EL (cell line): ENCODE results near the gene COL4A1.
A peak's percentile ranks its signal among the peaks of the same experiment; 100 is the strongest.

Experiments
- DNase-seq: peaks from one replicate; pipeline ENCODE4 v3.0.0-alpha.2; 2016

Gene COL4A1

GRCh38 chr13:110185696-110186095 is 121.3 kb downstream of the COL4A1 start:
- no peak for DNase-seq

- DNase-seq: no peak
Measured at GRCh38 chr13:110183910-110184309, 123.0 kb downstream of the COL4A1 start.

GRCh38 chr13:110182461-110182860 is 124.5 kb downstream of the COL4A1 start:
- DNase-seq: no peak

- no peak for DNase-seq
Measured at GRCh38 chr13:110182003-110182402, 125.0 kb downstream of the COL4A1 start.

- no peak for DNase-seq
Measured at GRCh38 chr13:110179857-110180147, 127.2 kb downstream of the COL4A1 start.

DNA sequence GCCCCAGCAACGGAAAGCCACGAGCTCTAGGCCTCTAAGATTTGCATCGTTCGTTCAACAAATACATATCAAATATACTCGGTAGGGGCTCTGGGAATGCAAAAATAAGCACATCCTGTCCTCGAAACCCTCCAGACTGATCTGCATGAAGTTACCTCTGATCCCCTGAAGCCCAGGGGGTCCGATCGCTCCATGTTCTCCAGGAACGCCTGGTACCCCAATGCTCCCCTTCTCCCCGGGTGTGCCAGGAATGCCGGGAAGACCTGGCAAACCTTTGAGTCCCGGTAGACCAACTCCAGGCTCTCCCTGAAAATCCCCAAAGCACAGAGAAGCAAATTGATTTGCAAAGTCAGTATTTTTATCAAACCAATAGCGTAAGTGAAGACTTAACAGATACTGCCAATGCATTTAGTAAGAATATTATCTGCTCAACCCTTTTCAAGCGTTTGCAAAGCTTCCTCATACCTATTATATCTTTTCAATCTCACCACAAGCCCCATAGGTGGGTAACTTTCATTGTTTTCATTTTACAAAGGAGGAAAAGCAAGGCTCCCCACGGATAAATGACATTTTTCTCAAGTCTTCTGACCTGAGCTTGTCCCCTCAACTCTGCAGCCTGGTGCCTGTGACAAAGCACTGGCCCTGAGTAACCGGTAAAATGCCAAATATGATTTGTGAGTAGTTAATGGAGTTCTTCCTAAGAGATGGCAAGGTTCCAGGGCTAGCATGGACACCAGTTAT is 127.7 kb downstream of the COL4A1 start:
- DNase-seq: no peak

- DNase-seq: no peak
Measured at GRCh38 chr13:110177790-110178189, 129.2 kb downstream of the COL4A1 start.

- DNase-seq: no peak
Measured at GRCh38 chr13:110176431-110176830, 130.5 kb downstream of the COL4A1 start.

DNA sequence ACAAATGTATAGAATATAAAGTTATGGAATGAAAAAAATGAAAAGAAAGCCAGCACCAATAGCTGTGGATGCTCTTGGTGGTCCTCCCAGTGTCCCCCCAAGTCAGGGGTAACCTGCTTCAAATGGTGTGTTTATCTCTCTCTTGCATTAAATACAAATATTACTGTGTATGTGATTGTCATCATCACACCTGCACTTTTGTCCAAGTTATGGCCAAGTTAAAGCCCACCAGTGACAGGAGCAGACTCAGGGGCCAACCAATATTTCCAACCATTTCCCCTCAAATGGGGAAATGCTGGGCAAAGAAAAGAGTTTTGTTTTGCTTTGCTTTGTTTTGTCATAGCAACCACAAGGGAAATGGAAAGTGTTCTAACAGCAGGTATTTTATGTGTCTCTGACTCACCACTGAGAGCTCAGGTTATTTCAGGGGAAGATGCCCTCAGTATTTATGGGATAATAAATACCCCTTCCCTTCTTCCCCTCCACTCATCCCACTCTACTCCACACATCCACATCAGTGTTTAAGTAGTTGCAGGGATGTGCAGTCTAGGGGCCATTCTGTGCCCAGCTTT is 133.6 kb downstream of the COL4A1 start:
- no peak for DNase-seq

- DNase-seq: no peak
Measured at GRCh38 chr13:110170882-110171281, 136.1 kb downstream of the COL4A1 start.

DNA sequence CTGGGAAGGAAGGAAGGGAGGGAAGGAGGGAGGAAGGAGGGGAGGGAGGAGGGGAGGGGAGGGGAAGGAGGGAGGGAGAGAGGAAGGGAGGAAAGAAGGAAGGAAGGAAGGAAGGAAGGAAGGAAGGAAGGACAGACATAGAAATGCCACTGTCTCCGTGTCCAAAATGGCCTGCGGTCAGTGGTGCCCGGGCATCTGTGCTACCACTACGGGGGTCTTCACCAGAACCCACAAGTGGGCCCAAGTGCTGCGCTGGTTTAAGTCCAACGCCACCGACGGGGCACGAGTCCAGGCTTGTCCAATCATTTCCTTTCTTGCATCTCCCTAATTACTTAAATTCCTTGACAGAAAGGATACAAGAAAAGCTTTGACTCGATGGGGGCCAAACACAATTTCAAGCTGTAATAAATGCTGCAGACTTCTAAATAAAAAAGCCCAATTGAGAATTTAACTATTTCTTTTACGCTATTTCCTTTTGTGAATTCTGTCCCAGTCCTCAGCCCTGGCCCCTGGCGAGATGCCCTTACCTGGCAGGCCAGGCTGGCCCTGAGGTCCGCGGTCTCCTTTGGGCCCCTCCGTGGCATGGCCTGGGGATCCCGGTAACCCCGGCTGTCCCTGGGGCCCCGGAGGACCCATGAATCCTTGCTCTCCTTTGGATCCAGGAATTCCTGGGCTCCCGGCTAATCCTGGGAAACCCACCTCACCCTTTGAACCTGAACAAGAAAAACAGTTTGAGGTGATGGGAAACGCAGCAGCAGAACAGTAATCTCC is 136.8 kb downstream of the COL4A1 start:
- DNase-seq: no peak

DNA sequence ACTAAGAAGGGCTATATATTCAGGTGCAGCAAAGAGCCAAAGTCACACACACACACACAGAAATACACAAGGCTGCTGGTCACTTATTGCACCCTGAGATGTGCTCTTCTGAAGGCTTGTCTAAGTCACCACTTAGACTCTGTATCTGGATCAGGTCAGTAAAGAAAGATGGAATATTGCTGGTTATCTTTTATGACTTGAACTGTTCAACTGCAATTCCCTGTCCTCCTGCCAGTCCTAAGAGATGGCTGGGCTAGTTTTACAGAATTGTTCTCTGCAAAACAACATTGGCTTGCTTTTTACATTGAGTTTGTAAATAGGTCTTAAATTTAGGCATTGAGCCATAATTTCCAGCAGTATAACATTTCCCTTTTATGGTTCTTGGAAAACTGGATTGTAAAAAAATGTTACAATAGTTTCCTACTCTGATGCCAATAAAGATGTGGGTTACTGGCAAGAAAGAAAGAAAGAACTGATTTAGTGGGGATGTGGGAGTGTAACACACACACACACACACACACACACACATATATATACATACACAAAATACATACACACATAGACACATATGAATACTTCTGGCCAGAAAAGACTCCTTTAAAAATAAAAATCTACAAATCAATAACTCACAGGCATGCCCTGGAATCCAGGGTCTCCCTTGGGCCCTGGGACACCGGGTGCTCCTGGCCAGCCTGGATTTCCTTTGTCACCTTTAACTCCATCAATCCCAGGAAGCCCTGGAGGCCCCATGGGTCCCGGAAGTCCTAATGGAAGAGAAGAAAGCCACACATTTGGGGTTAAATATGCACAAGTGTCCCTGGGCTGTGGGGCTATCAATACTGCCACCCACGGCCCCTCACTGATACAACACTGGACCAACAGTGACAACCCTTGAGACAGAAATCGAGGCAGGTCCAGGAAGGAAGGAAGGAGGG is 137.7 kb downstream of the COL4A1 start:
- DNase-seq: no peak

- DNase-seq: peak; percentile 14
Measured at GRCh38 chr13:110166598-110166997, 140.4 kb downstream of the COL4A1 start.

DNA sequence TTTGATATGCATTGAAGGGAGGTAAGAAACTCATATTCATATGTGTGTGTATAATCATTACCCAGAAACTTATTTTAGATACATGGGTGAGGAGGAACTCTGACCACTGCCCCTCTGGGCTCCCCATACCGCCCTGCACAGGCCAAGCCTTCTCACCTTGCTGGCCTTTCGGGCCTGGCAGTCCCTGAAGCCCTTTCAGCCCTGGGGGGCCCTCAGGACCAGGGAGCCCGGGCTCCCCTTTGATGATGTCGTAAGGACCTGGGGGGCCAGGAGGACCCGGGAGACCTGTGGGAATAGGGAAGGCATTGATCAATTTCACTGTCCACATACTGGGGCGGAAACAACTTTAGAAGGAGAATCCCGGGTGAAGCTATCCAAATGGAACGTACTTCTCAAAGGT is 142.3 kb downstream of the COL4A1 start:
- no peak for DNase-seq

DNA sequence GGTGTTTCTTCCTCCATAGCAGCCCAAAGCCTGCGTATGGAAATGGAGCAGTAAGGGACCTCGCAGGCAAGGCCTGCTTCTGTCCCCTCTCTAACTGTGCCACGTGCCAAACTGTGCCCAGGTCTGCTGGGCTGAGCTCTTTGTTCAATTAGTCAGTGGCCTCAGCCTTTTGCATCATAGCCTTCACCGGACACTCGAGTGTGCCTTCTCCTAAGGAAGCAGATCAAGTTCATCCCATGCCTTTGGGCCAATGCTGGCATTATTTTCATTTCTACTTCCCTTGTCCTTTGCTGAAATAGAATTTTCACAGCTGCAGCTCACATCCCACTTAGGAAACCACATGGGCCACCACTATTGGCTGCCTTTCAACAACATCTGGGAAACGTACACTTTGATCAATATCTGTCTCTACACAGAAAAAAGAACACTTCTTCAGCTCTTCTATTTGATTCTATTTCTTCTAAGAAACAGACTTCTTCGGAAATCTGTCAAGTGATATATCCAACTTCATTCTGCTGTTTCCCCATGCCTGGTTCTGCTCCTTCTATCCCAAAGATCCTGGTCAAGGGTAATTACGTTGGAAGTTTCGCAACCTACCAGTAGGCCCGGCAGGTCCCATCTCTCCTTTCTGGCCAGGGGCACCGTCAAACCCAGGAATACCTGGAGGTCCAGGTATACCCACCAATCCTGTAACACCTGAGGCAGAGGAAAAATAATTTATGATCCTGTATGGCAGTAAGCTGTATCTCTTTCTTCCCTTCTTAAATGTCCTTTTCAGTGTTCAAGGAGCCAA is 143.9 kb downstream of the COL4A1 start:
- no peak for DNase-seq

GRCh38 chr13:110162053-110162452 is 144.9 kb downstream of the COL4A1 start:
- DNase-seq: no peak

DNA sequence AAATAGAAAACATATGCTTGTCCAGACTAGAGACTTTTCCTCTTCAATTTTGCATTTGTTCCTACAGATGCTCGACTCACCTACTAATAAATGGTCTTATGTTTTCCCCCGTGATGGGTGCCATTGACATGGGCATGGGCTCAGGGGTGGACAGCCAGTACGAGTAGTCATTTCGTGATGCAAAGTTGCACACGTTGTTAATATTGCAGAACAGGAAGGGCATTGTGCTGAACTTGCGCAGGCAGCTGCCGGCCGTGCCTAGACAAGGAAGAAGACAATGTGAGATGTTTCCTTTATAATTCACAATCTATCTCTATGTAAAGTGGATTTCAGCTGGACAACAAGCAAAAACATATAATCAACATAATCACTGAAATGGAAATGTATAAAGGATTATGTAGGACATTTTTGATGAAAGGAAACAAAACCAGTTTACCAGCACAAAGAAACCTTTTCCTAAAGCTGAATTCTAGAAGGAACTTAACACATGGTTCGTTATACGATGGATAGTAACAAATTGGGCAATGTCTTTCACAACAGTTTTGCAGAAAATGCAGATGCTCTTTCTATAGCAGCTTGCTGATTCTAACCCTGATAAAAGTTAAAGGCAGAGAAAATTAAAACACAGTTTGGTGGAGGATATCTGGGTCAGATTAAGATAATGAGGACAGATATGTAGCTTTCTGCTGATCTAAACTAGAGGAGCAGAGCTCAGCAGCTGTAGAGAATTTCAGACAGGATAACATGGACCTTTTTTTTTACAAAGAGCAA is 145.7 kb downstream of the COL4A1 start:
- DNase-seq: no peak

DNA sequence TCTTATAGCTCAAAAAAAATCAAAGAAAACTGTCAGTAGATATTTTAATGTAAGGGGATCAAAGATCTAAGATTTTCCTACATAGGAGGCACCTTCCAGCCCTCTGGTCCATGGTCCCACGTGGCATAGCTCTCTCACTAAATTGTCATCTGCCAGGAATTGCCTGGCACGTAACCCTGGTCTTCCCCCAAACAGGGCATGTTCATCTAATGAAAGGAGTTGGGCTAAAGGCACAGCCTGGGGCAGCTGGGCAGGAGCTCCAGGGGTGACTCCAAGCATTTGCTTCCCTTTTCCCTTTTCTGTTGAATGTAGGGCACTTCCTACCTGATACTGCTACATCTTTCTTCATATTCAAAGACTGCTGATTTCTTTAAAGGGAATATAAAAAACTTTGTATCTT is 148.7 kb downstream of the COL4A1 start:
- DNase-seq: no peak

- DNase-seq: no peak
Measured at GRCh38 chr13:110157718-110158117, 149.2 kb downstream of the COL4A1 start.

DNA sequence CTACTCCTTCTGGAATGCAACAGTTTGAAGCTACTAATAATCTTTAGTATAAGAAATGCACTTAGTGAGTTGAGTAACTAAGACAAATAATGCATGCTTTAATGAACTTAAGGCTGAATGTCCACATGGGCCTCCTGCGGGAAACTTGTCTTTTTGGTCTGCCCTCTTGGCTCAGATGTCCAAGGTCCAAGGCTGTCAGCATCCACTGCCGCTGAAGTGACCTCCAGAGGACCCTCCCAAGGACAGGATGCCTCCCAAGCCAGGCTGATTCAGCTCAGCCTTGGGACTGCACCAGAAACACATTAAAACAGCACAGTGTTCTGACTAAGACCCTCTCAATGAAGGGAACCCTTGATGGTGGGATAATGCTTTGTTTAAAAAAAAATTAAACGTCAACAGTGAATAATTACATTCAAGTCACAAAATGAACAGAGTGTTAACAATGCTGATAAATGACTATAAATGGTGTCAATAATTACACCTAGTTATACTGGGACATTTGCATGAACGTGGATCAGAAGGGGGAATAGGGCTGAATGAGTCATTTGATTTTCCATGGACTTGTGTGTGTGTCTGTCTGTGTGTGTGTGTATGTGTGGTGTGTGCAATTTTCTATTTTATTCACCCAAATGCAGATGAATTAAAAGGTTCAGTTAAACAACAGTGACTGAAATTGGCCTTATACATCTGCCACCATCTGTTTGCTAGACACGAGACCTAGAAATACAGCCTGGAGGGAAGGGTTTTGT is 150.5 kb downstream of the COL4A1 start:
- no peak for DNase-seq

DNA sequence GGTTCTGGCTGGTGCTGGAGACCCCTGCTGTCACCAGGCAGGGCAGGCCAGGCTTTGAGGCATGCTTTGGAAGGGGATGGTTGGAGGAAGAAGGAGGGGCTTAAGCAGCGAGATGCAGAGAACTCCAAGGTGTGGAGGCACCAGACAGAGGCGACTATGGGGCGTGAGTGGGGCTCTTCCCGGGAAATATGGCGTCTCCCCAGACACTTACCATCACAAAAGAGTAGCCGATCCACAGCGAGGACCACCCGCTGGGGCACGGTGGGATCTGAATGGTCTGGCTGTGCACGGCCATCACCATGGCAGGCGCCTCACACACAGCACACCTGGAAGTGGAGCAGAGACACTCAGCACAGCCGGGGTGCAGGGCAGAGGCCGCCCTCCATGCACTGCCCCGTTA is 151.9 kb downstream of the COL4A1 start:
- DNase-seq: no peak
